Endometrium (tissue), 2 donors: ENCODE results near the gene CD8A.
A peak's percentile ranks its signal among the peaks of the same experiment; 100 is the strongest.
"Not testable (repeated sequence)": the region's sequence is repeated elsewhere in the genome, so short reads cannot be mapped to it uniquely, and the experiment has no call there.

ENCODE experiments used
- FAIRE-seq: peaks from 2 replicates; lab custom pipeline; 2012; peaks lifted over from hg19 to GRCh38; lab: Jason Lieb, UNC
- donor health status: control.
- donor health status: control.

Gene CD8A

DNA sequence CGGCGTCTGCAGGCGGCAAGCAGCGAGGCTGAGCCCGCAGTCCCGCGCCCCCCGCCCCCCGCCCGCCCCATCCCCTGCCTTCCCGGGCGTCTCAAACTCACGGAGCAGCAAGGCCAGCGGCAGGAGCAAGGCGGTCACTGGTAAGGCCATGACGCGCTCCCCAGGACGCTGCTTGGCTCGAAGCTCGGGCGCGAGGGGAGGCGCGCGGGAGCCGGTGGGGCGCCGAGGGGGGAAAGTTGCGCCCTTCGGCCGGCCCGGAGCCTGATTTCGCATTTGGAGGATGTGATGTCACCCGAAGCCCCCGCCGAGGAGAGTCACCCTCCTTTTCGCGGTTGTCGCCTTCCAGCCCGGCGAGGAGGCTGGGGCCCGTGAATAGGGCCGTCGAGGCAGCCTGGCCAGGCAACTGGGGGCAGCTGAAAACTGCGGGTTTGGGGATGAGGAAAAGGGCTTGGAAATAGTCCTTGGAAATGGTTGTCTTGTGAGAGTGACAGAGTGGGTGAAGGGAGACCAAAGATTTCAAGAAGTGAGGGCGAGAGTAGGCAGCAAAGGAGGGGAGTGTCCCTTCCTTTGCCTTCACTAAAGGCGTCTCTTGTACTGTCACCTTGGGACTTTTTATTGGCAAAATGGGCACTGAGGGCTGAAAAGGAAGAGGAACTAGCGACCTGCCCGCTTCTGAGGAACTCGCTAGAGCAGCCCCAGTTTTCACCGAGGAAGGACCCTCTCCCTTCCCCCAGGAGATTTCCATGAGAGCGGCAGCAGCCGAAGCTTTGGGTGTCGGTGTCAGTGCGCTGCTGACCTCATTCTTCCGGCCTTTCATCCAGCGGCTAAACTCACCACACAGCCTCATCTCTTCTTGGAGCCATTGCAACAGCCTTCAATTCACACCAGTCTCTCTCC, at the start of gene CD8A:
Gene CD8A (minus strand): TSS at position 238 of the 897 bp plus-strand sequence. CDS start 88 bp downstream, at position 150.
- no peak for FAIRE-seq

- not testable (repeated sequence) for FAIRE-seq
Measured at GRCh38 chr2:86839871-86840548, 49.3 kb upstream of the CD8A start.

GRCh38 chr2:86839455-86839854, 48.7 kb upstream of the CD8A start:
- FAIRE-seq, result not testable (repeated sequence)

DNA sequence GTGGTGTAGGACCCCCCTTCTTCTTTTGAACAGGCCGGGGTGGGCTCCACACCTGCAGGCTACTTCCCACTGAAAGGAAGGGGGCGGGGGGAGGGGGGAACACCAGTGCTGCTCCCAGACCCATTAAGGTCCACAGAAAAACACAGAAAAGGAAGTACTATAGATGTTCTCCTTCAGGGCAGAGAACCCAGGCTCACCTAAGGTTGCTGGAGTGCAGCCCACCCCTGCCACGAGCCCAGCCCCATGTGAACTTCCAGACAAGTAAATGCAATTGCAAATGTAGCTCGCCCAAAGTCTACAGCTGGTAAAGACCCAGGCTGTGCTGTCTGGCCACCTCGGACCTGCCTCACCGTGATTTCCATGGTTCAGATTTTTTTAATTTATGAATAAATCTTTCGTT, 47.0 kb upstream of the CD8A start:
- FAIRE-seq, result not testable (repeated sequence)

DNA sequence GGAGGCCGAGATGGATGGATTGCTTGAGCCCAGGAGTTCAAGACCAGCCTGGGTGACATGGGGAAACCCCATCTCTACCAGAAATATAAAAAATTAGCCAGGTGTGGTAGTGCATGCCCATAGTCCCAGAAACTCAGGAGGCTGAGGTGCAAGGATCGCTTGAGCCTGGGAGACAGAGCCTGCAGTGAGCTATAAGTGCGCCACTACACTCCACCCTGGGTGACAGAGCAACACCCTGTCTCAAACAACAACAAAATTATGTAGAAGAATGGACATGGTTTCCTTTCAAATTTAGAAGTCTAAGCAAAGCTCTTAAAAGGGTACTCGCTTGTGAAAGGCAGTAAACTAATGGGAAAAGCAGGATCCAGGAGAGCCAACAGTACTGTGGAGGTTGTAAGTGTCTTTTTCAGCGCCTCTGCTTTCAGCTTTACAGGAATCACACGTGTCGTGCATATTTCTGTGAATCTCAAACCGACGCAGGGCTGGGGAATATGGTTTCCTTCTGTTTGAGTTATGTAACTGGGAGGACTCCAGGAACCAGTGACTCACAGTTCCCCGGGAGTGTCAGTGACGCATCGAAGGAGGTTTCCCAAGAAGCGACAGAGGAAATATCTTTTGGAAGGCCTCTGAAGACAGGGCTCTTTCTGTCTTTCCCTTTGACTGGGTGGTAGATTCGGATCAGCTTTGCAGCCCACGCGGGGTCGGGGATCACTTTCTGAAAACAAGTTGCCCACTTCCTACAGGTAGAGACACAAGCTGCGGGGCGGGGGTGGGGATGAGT, 46.4 kb upstream of the CD8A start:
- peak; percentile 85 for FAIRE-seq

- not testable (repeated sequence) for FAIRE-seq
Measured at GRCh38 chr2:86835548-86835889, 44.8 kb upstream of the CD8A start.

GRCh38 chr2:86833315-86833714, 42.6 kb upstream of the CD8A start:
- FAIRE-seq, result no peak

- FAIRE-seq, result no peak
Measured at GRCh38 chr2:86832334-86833096, 41.8 kb upstream of the CD8A start.

GRCh38 chr2:86831537-86831936, 40.8 kb upstream of the CD8A start:
- no peak for FAIRE-seq

DNA sequence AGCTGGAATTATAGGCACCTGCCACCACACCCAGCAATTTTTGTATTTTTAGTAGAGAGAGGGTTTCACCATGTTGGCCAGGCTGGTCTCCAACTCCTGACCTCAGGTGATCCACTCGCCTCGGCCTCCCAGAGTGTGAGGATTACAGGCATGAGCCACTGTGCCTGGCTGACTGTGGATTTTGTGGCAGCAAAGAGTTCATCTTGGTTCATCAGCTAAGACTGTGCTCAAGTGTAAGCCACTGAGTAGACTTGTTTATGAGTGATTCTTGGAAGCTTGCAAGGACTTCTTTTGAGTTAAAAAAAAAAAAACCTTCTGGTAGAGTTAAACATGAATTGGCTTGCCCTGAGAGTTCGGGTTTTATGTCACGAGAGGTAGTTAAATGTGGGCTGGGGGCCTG, 36.2 kb upstream of the CD8A start:
- FAIRE-seq, result no peak

DNA sequence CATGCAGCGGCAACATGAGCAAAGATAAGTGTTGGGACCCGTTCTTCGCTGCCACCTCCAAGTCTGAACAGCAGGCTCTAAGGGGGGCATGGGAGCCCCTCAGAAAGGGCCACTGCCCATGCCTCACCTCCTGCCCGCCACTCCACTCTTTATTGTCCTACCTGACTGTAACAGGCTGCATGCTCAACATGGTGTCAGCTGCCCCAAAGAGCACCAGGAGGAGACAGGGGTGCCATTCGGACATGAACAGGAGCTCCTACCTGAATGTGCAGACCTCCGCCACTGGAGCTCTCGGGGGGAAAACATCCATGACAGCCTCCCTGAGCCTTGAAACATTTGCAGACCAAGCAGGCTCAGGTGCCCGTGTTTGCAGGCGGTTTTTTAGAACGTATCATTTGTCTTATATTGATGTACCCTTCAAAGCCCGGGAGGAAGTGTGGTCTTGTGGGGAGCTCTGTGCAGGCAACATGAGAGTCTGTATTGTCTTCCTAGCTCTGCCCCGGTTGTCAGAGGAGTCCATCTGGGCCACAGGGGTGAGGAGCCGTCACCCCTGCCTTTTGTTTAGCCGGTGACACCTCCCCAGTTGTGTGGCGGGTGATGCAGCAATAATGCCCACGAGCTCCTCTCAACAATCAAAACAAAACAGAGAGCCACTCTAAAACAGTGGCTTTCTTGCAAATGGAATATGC, 35.1 kb upstream of the CD8A start:
- no peak for FAIRE-seq

GRCh38 chr2:86825036-86825692, 34.5 kb upstream of the CD8A start:
- FAIRE-seq, result no peak

DNA sequence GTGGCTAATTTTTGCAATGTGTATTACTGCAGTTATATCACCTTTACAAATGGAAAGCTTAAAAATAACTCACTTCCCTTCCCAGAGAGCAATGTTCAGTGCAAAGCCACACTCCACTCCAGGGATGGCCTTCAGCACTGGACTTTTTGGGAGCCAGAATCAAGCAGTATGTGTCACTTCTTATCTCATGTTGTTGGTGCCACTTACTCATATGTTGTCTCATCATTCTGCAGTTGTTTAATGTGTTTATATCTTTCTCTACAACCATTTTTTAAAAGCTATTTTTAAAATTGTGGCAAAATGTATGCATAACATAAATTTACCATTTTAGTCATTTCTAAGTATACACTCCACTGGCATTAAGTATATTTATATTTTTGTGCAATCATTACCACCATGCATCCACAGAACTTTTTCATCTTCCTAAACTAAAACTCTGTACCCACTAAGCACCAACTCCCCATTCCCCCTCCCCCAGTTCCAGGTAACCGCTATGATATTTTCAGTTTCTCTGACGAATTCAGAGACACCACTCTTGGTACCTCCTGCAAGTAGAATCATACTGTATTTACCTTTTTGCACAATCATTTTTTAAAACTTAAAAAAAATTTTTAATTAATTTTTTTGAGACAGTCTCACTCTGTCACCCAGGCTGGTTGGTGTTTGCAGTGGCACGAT, 32.1 kb upstream of the CD8A start:
- FAIRE-seq, result no peak

DNA sequence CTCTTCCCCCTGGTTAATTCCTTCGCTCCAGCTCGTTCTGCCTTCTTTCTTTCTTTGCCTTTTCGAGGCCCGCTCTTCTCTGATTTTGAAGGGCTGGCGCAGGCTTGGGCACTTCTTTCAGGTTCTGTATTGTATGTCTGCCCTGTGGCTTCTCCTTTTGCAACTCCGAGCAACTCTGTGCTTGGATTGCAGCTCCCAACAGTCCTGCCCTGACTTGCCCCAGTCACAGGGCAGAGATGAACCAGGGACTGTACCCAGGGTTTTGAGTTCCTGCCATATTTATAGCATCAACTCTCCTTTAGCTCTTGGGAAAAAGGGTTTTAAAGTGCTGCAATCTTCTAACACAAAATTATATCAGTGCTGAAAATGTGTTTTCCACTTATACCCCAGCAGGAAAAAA, 31.1 kb upstream of the CD8A start:
- FAIRE-seq, result no peak

DNA sequence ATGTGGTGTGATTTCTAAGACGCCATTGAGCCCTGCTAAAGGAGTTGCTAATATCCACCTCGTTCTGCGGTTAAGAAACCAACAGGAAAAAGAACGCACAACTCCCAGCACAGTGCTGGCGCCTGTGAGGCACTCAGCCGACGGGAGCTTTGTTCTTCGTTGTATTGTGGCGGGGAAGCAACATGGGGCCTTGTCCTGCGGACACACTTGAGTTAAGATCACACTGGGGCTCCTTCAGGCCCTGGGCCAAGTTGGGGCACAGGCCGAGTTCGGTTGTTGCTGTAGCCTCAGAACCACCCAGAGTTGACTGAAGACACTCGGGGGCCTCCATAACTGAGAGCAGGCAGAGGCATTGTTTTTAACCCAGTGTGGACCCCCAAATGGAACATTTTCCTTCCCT, 30.6 kb upstream of the CD8A start:
- FAIRE-seq, result no peak

- no peak for FAIRE-seq
Measured at GRCh38 chr2:86818957-86819356, 28.2 kb upstream of the CD8A start.

DNA sequence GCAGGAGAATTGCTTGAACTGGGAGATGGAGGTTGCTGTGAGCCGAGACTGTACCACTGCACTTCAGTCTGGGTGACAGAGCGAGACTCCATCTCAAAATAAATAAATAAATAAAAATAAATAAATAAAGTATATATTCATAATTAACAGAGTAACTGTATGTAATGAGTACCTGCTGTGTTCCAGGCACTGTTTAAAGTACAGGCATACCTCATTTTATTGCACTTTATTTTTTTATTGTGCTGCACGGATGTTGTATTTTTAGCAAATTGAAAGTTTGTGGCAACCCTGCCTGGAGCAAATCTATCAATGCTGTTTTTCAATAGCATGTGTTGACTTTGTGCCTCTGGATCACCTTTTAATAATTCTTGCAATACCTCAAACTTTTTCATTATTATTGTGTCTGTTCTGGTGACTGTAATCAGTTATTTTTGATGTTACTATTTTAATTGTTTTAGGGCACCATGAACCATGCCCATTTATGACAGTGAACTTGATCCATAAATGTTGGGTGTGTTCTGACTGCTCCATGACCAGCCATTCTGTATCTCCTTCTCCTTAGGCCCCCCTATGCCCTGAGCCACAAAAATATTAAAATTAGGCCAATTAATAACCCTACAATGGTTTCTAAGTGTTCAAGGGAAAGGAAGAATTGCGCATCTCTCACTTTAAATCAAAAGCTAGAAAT, 27.5 kb upstream of the CD8A start:
- no peak for FAIRE-seq

GRCh38 chr2:86815611-86816010, 24.9 kb upstream of the CD8A start:
- FAIRE-seq, result no peak

DNA sequence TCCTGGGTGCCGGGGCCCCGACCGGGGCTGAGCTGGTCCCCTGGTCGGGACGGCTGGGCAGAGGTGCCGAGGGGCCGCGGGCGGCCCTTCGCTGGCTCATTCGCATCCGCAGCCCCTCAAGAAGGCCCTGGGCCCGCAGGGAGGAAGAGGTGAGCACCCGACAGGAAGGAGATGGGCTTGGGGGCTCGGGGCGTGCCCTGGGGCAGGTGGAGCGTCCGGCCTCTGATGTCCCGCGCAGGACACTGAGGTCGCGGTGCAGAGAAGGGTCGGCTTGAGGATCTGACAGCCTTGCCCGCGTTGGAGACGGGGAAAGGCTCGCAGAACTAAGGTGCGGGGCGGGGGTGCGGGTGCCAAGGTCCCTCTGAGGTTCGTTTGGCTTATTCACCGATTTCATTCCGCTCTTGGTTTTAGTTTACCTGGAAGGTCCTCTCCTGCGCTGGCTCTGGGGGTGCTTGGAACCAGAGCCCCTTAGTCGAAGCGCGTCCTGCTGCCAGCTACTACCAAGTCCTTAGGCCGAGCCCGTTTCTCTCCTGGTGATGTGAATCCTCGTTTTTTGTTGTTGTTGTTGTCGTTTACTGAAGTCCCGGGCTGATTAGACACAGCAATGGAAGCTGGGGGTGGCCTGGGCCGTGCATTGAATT, 18.9 kb upstream of the CD8A start:
- FAIRE-seq, result no peak
